Astrocyte of the spinal cord (primary cell): ENCODE results near the gene OTX2.

ENCODE experiments used
- DNase-seq: peaks from one replicate; pipeline ENCODE4 v3.0.0; 2011; ENCODE audit warnings: low read depth, low spot score
- H3K4me3 ChIP-seq: 2 replicates; pipeline ENCODE4 v1.5.1; 2011; ENCODE audit warnings: low read depth, mild to moderate bottlenecking, low read length, moderate library complexity
- CTCF ChIP-seq: IDR thresholded peaks from 2 replicates; pipeline ENCODE4 v1.5.1; 2012; ENCODE audit warnings: low read depth, mild to moderate bottlenecking, low read length, inconsistent platforms
- in situ Hi-C: cut with HindIII; loops from 2 replicates; pipeline ENCODE4 v1.10.0; 2017; ENCODE audit warnings: low sequenced_read_pairs

OTX2 gene

GRCh38 chr14:56754921-56755320 lies 55.4 kb downstream of the OTX2 start:
- no peak for TF ChIP-seq CTCF
- no peak for DNase-seq
- in situ Hi-C loops = no loop called here
- no peak overlapping the region for H3K4me3 ChIP-seq

GRCh38 chr14:56753396-56753795 lies 56.9 kb downstream of the OTX2 start:
- no peak for DNase-seq
- no peak overlapping the region for H3K4me3 ChIP-seq
- TF ChIP-seq CTCF = no peak
- in situ Hi-C loops = no loop called here

- in situ Hi-C loops = no loop called here
- TF ChIP-seq CTCF = no peak
- DNase-seq = no peak
Observed at GRCh38 chr14:56752428-56752827, 57.9 kb downstream of the OTX2 start.

GRCh38 chr14:56751471-56751870 lies 58.8 kb downstream of the OTX2 start:
- TF ChIP-seq CTCF = no peak
- DNase-seq = no peak
- in situ Hi-C loops = no loop called here
- no peak overlapping the region for H3K4me3 ChIP-seq

More at GRCh38 chr14:56752428-56752827, 57.9 kb downstream of the OTX2 start:
- H3K4me3 ChIP-seq = no peak overlapping the region
